GM19099 (cell line): ENCODE measurements around the gene NXPE2.

Source experiments
- POLR2A ChIP-seq: IDR thresholded peaks from 3 replicates; pipeline ENCODE4 v1.6.1; 2011; ENCODE audit warnings: low read depth; ENCODE audit not compliant: insufficient read length; ENCODE audit errors: extremely low read depth

NXPE2 gene

GRCh38 chr11:114678125-114679036, at the start of gene NXPE2:
NXPE2 (plus strand) TSS chr11:114678527; CDS start chr11:114678576, 49 bp downstream.
- no peak for TF ChIP-seq POLR2A

GRCh38 chr11:114650661-114651060, 27.7 kb upstream of the NXPE2 start:
- TF ChIP-seq POLR2A: no peak

- no peak for TF ChIP-seq POLR2A
Measured at GRCh38 chr11:114651145-114651718, 27.1 kb upstream of the NXPE2 start.

GRCh38 chr11:114653148-114653547, 25.2 kb upstream of the NXPE2 start:
- no peak for TF ChIP-seq POLR2A

GRCh38 chr11:114664641-114665040, 13.7 kb upstream of the NXPE2 start:
- no peak for TF ChIP-seq POLR2A

GRCh38 chr11:114666760-114667159, 11.6 kb upstream of the NXPE2 start:
- TF ChIP-seq POLR2A: no peak

GRCh38 chr11:114668109-114668508, 10.2 kb upstream of the NXPE2 start:
- TF ChIP-seq POLR2A: no peak

- no peak for TF ChIP-seq POLR2A
Measured at GRCh38 chr11:114673661-114674060, 4.7 kb upstream of the NXPE2 start.

- no peak for TF ChIP-seq POLR2A
Measured at GRCh38 chr11:114679505-114679904, 1.2 kb downstream of the NXPE2 start.

GRCh38 chr11:114683007-114683406, 4.7 kb downstream of the NXPE2 start:
- no peak for TF ChIP-seq POLR2A

- no peak for TF ChIP-seq POLR2A
Measured at GRCh38 chr11:114684636-114685035, 6.3 kb downstream of the NXPE2 start.

GRCh38 chr11:114685097-114685496, 6.8 kb downstream of the NXPE2 start:
- no peak for TF ChIP-seq POLR2A

- no peak for TF ChIP-seq POLR2A
Measured at GRCh38 chr11:114705280-114706024, 27.1 kb downstream of the NXPE2 start.

GRCh38 chr11:114709960-114710359, 31.6 kb downstream of the NXPE2 start:
- no peak for TF ChIP-seq POLR2A

GRCh38 chr11:114713756-114714155, 35.4 kb downstream of the NXPE2 start:
- no peak for TF ChIP-seq POLR2A
